Activated CD8-positive, alpha-beta memory T cell treated with anti-CD3 and anti-CD28 coated beads, Interleukin-2, amount 50 U/mL, for 1 hour (primary cell): ENCODE results near the gene GTF3A.

ENCODE experiments used
- DNase-seq: peaks from one replicate; pipeline ENCODE4 v3.0.0-alpha.2; 2020; ENCODE audit errors: extremely low read depth

Gene GTF3A

DNA sequence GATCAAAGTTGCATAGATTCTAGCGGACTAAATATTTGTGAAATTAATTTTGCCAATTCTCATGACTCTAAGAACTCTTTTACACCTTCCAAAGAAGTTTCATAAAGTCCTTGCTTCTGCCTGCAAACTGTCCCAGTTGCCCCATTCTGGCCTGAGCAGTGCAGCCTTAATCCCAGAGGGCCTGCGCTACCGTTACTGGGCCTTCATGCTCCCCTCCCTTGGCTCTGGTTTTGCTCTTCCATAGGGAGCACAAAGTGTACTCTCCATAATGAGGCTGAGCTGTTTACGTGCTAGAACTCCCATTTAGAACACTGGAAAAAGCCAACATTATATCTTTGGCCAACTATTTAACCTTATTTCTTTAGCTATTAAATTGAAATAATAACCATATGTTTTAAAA lies 23.9 kb downstream of the GTF3A start:
- DNase-seq, result no peak

DNA sequence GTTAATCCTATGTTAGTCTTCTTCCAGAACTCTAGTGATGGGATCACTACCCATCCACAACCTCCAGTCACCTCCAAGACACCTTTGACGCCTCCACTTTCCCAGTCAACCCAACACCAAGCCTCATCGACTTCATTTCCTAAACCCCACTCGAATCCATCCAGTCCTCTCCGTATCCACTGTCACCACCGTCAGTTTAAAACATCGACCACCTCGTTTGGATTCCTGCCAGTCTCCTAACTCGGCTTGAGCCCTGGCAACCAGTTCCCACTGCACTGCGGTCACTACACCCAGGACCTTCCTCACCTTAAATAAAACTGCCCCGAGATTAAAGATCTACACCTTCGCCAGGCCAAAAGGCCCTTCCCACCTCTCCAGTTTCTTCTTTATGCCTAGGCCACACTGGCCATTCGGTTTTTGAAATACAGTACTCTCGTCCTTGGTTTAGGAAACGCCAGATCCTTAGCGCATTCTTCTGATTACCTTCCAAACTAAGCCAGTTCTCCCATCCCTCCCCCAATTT lies 24.7 kb downstream of the GTF3A start:
- no peak for DNase-seq

DNA sequence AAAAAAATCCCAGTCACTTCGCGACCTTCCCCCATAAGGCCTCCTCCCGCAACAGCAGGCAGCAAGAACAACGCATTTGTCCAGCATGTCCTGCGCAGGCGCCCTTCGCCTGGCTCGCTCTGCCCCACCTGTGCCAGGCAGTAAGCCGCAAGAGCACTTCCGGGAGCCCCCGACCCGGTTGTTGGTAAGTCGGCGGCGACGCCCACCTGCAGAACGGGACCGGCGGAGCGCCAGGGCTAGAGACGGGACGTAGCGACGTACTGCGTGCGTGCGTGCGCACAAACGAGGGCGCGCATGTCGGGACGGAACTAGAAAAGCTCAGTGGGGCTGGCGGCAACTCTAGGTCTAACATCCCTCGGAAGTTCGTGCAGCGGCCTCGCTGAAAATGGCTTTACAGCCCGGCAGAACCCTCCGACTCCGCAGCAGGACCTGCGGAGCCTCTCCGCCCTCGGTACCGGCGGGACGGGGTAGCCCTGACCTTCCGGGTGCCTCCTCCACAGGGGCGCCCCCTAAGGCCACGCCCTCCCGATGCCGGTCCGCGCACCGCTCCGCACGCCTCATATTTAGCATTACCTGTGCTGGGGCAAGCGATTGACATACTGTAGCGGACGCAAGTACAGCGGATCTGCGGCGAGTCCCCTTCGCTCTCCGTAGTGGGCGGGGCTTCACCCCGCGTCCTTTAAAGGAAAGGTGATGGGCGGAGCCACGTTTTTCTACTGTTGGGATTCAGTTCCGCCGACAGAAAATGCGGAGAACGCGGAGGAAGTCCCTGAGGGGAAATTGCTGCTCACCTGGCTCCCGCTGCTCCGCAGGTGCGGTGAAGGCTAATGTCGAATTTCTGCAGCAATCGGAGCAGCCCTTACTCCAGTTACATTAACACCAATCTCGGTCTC lies 25.8 kb downstream of the GTF3A start, which contains the start of gene MTIF3:
Gene MTIF3 (minus strand): TSS at position 629 of the 893 bp plus-strand sequence. CDS start 10,116 bp downstream, outside the sequence.
- DNase-seq, result peak; percentile 96

DNA sequence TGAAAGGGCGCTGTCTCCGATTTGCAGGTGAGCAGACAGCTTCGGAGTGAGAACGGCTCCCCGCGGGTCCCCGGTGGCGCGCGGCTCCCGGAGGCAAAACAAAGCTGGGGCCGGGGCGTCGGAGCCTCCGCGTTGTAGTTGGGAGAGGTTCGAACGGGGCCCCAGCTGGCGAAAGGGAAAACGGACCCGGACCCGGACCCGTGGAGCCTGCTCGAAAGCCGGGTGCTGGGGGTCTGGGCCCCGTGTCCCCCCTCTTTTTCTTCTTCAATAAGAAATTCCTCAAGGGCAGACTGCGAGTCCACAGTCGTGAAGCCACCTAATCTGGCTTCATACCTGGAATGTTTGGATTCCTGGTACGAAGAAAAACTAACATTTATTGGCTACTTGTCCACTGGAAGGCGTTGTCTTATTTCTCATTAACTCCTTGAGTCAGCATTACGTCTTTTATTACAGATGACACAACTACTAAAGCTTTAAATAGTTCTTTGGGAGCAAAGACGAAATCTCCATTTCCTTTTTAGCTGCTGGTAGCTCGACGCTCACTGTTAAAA lies 26.6 kb downstream of the GTF3A start:
- no peak for DNase-seq

DNA sequence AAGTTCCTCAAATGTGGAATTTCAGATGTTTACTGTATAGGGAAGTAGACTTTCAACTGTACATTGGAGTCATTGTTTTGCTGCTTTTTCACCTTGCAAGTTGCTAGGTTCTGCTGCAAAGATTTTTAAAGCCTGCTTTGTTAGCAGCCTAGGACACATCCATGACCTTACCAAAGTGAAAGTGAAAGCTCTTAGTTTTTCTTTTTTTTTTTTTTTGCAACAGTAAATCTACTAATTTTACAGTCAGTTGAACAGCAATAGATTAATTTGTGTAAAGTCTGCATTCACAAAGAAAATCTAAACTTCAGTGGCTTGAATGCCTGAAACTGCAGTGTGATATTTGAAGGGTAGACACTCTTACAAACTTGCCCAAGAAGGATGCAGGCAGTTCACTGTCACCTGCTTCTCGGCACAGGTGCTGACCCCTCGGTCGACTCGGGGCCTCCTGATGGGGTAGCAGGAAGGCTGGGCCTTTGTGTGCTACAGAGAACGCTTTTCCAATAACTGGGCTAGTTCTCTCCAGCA lies 31.0 kb downstream of the GTF3A start:
- no peak for DNase-seq

DNA sequence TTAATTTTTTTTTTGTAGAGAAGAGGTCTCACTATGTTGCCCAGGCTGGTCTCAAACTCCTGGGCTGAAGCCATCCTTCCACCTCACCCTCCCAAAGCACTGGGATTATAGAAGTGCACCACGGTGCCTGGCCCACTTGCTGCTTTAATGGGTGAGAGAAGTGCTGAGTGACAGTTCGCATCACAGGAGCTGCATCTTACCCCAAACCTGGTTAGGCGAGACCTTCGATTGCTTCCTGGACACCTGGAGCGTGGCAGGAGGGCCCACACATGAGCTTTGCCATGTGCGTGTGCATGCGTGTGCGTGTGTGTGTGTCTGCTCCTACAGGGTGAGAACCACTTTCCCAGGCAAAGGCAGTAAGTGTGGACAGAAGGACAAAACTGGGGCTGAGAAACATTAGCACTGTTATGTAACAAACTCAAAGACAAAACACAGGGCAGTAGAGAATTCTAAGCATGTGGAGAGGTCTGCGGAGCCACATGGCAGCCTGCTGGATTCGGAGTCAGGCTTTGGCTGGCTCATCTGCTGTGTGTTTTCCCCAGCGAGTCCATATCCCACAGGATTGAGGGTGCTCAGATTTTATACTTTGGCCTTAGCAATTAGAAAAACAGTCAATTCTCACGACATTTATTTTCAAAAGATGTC lies 37.6 kb downstream of the GTF3A start:
- no peak for DNase-seq

DNA sequence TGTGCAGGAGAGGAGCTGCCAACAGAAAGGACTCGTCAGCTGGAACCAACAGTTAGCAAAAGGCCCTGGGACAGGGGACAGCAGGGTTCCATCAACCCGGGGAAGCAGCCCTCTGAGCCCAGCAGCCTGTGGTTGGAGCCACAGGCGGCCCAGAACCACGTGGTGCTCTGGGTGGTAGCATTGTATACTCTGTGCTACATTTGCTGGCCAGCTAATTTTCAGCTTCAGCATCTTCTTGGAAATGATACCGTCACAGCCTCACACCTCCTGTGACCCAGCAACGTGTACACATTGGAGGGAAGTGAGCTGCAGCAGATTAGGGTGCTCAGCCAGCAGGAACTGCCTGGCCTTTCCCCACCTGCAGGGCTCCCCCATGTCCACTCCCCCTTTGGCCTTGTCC lies 39.1 kb downstream of the GTF3A start:
- DNase-seq, result no peak

DNA sequence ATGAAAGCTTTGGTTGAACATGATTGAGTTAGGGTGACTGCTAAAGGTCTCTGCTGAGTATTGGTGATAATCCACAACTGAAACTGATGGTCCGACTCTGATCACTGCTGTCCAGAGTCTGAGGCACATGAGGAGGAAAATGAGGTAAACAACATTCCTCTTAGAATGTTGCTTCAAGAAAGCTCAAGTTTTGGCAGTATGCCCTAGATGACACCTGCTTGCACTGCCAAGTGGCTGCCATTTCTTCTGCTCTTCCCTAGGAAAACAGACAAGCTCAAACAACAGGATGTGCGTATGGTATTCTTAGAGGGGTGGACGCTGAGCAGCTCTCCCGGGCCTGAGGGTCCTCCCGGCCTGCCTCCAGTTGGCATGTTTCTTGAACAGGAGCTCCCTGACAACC lies 41.2 kb downstream of the GTF3A start:
- no peak for DNase-seq

DNA sequence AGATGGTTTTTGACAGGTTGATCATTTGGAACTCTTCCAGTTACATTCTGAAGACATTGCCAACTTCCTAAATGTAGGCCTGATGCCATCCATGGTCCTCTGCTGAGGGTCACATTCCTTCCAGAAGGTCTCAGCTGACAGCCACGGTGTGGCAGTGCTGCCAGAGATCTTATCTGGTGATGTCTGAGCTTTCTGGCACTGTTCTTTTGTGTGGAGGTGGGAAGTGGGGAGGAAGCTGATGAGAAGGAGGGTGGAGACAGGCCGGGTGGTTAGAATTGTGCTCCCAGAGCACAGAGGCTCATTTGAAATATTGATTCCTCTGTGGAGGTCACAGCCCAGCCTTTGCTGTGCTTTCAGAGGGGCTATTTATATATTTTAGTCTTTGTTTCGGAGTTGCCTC lies 42.1 kb downstream of the GTF3A start:
- no peak for DNase-seq

DNA sequence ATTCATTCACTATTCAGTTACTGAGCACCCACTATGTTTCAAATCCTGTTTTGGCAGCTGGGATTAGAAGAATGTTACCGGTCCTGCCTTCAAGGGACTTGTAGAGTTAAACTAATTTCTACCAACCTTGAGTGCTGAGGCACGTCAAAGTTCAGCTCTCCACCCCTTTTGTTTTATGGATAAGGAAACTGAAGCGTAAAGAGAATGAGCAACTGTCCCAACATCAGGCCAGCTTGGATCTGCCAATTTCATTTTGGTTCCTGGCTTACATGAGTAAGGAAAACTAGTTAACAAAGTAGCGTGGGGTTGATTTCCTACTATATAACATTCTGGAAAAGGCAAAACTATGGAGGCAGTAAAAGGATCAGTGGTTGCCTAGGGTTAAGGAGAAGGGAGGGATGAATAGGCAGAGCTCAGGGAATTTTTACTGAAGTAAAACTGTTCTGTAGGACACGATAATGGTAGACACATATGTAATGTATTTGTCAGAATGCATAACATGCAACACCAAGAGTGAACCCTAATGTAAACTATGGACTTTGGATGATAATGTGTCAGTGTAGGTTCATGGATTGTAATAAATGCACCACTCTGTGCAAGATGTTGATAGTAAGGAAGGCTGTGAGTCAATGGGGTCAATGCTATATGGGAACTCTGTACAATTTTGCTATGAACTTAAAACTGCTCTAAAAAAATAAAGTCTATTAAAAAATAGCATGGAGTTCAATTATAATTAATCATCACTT lies 45.8 kb downstream of the GTF3A start:
- no peak for DNase-seq

DNA sequence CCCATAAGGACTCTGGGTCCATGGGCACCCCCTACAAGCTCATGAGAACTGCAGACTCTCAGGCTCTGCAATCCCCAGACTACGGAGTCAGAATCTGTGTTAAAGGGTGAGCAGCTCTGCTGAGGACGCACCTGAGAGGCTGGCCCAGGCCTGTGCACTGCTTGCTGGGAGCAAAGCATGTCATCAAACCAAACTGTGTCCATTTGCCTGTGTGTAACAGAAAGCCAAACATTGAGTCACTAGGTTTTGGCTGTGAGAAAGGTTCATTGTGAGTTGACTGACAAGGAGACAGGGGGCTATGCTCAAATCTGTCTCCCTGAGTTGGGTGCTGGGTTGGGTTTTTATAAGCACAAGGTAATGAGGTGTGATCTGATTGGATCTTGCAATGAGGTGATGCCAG lies 48.0 kb downstream of the GTF3A start:
- no peak for DNase-seq

DNA sequence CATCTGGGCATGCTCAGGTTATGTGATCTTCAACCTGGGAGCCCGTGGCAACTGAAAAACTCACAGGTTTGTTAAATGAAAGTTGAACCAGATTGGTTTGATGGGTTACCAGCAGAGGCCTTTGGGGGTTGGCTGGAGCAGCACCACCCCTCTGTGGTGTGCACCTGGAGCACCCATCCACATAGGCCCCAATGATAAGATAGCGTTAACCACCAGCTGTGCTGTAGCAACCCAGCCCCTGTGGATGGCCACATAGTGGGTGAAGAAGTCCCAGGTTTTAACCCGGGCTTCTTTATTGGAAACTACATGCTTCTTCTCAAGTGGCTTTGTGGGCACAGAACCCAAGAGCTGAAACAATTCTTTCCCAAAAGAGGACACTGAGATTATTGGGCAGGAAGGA lies 48.5 kb downstream of the GTF3A start:
- no peak for DNase-seq

DNA sequence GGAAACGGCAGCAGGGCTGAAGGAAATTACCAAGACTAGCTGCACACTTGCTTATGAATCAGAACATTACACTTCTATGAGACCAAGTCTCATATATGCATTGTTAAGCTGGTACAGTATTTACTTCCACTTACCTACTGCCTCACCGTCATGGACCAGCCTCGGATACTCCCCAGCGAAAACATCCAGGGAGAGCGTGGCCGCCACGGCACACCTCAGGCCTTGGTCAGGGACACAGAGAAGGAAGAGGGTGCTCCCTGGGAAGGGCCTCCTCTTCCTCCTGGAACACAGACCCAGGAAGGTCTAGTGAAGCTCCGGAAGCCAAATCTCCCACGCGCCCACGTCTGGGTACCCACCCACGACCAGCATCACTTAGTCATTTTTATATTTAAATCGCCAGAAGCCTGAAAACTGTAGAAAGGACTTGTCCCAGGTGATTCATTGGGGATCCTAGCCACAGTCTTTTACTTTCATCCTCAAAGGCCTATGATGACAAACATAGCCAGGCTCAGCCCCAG lies 50.4 kb downstream of the GTF3A start:
- DNase-seq, result no peak

DNA sequence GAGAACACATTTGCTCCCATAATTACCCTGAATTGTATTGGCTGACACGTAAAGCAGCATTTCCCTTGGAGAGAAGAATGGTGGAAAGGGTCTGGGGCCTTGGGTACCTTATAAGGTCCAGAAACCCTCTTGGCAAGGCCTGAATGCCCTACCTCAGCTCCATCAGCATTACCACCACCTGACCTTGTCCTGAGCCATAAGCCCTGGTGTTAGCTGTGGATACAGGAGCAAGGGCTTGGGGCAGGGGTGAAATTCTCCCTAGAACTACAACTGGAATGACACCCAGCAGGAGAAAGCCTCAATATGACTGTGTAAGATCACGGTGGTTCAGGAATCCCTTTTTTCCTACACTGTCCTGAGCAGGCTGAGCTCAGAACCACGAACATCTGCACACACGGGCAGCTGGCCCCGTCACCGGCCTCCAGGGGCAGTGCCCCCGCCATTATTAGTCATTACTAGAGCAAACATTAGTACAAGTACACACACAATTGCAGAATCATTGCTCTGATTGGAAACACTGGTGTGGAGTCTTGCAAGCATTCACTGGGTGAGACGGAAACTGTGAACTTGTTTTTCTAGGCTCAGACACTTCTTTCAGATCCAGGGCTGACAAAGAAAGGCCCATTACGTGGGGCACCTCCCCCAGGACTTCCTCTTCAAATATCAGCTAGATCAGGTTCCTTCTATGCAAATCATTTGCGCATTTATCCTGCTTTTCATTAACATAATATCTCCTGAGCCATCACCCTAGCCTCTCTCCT lies 52.7 kb downstream of the GTF3A start:
- DNase-seq, result no peak

DNA sequence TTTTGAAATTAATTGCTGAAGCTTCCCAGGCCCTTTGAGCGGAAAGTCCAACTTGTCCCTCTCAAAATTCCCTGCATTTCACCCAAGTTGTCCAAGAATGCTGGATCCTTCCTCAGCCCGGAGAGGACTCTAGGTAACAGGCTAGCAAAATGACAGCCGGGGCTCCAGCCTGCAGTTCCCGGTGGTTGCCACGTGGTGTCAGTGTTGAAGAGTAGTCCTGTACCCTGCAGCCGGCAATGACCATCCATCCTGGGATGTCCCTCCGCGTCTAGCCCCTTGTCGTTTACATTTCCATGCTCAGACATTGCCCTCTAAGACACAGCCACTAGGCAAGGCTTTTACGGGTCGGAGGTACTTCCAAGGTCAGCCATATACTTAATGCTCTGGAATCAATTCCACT lies 57.3 kb downstream of the GTF3A start:
- no peak for DNase-seq

DNA sequence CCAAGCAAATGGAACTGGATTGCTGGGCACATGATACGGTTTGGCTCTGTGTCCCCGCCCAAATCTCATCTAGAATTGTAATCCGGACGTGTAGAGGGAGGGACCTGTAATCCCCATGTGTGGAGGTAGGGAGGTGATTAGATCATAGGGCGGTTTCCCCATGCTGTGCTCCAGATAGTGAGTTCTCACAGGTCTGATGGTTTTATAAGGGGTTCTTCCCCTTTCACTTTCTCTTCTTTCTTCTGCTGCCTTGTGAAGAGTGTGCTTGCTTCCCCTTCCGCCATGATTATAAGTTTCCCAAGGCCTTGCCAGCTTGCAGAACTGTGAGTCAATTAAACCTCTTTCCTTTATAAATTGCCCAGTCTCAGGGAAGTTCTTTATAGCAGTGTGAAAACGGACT lies 58.6 kb downstream of the GTF3A start:
- DNase-seq, result no peak

DNA sequence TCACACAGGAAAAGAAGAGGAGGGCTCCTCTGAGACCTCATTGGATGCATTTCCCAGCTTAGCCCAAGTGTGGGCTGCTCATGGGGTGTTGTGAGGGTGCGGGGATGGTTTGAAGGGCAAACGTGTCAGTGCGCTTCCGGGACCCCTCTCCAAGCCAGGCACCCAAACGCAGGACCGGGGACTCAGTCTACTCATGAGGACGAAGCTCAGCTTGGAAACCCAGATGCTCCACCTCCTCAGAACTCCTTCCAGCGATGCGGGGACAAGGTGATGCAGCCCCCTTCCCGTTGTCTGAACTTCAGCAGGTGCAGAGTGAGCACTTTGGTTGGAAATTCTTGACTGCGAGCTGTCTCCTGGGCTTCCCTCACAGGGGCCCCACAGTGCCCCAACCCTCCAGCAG lies 59.0 kb downstream of the GTF3A start:
- no peak for DNase-seq
